GM21825 (cell line): ENCODE data around the gene ZBTB12.
"Not testable (repeated sequence)": the region's sequence is repeated elsewhere in the genome, so short reads cannot be mapped to it uniquely, and the experiment has no call there.

ENCODE experiments used
- ATAC-seq: cut with Tn5 transposase; IDR thresholded peaks from one replicate; pipeline ENCODE4 v1.9.1; 2021; ENCODE audit warnings: mild to moderate bottlenecking, moderate library complexity; ENCODE audit not compliant: unreplicated experiment

Gene ZBTB12, protein sequence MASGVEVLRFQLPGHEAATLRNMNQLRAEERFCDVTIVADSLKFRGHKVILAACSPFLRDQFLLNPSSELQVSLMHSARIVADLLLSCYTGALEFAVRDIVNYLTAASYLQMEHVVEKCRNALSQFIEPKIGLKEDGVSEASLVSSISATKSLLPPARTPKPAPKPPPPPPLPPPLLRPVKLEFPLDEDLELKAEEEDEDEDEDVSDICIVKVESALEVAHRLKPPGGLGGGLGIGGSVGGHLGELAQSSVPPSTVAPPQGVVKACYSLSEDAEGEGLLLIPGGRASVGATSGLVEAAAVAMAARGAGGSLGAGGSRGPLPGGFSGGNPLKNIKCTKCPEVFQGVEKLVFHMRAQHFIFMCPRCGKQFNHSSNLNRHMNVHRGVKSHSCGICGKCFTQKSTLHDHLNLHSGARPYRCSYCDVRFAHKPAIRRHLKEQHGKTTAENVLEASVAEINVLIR

DNA sequence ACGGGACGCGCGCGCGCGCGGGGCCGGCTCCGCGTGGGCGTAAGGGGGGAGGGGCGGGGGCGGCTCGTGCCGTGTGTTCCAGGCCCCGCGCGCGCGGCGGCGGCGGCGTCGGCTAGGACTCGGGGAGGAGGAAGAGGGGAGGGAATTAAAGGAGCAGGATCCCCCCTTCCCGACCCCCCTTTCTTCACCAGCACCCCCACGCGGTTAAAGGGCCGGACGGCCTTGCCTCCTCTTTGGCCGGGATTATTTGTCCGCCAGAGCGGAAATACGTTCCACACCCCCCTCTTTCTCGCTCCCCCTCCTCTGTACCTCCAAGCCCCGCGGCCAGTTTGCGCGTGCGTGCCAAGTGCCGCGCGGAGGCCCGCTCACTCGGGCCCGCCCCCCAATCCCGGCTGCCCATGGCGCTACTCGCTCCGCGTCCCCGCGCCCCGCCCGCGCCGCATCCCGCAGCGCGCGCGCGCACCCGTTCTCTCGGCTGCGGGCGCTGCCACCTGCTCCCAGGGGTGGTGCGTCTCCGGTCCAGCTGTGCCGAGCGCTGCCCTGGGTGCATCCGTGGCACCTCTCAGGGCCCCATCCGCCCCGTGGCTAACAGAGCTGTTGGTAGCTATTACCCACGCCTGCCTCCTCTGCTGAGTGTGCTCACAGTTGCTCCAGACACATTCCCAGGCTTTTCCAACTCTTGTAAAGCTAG, at the start of gene ZBTB12:
TSS of gene ZBTB12 (minus strand) at position 134 of the 691 bp plus-strand sequence. CDS start 781 bp downstream, outside the sequence.
- ATAC-seq, result peak; percentile 46

DNA sequence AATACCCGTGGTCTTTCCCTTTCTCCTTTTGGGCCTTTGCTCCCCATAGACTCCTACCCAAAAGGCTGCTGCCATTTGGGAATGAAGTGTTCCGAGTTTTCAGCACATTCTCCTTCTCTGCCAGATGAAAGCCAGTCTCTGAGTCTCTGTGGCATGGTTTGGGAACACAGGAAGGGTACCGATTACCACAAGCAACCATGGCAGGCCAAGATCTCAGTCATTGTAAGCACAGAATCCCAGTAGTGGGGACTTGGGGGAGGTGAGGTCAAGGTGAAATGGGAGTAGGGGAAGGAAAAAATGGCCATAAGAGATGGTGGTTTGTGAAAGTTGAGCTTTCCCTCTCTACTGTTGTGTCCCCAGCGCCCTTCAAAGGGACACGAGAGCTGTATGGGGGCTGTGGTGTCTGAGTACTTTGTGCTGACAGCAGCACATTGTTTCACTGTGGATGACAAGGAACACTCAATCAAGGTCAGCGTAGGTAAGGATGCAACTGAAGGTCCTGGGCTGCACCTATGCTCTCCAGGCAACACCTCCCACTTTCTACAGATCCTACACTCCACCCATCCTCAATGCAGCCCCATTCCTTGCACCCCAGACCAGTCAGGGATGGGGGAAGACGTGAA, 48.2 kb upstream of the ZBTB12 start:
- ATAC-seq, result no peak

DNA sequence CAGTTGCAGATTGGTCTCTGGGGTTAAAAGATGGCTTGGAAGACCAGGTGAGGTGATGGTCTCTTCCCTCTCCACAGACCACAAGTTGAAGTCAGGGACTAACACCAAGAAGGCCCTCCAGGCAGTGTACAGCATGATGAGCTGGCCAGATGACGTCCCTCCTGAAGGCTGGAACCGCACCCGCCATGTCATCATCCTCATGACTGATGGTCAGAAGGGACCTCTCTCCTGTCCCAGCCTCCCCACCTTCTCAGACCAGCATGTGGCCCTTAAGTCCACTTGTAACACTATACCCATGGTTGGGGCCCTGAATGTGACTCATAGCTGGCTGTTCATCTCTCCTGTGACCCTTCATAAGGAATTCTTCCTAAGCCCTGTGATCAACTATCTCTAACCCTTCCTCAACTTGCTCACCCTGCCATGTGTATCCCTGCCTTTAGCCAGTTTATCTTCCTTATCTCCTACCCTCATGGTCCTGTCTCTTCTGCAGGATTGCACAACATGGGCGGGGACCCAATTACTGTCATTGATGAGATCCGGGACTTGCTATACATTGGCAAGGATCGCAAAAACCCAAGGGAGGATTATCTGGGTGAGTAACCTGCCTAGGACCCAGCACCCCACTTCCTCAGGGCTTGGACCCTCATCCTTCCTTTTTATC, 47.0 kb upstream of the ZBTB12 start:
- ATAC-seq, result no peak

DNA sequence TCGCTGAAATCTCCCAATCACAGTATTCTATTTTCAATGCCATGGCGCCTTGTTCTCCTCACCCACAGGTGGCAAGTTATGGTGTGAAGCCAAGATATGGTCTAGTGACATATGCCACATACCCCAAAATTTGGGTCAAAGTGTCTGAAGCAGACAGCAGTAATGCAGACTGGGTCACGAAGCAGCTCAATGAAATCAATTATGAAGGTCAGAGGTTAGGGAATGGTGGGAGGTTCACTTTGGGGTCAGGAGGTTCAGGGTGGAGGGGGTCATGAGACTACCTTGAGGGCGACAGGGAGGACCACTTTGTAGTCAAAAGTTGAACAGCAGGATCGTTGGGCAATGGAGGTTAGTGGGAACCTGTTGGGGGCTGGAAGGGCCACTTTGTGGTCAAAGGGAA, 46.4 kb upstream of the ZBTB12 start:
- no peak for ATAC-seq

DNA sequence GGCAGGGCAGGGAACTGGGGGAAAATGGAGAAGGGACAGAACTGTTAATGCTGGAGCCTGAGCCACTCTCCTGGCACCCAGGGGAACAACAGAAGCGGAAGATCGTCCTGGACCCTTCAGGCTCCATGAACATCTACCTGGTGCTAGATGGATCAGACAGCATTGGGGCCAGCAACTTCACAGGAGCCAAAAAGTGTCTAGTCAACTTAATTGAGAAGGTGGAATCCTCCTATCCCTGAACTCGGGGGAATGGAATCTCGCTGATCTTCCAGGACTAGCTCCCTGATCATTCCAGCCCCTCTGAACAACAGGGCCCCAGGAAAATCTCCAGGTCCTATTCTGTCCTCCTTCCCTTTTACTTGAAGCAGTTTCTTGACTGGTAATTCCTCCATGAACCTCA, 46.0 kb upstream of the ZBTB12 start:
- ATAC-seq, result no peak

DNA sequence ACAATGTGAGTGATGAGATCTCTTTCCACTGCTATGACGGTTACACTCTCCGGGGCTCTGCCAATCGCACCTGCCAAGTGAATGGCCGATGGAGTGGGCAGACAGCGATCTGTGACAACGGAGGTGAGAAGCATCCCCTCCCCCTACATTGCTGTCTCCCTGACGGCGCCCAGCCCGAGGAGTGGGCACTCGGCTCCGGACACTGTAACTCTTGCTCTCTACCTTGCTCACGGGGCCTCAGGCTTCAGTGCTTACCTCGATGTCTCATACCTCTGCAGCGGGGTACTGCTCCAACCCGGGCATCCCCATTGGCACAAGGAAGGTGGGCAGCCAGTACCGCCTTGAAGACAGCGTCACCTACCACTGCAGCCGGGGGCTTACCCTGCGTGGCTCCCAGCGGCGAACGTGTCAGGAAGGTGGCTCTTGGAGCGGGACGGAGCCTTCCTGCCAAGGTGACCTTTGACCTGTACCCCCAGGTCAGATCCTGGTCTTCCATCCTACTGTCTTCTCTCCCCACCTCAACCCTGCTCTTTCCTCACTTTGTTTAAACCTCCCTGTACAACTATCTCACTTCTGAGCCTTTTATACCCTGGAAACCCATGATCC, 45.3 kb upstream of the ZBTB12 start:
- no peak for ATAC-seq

DNA sequence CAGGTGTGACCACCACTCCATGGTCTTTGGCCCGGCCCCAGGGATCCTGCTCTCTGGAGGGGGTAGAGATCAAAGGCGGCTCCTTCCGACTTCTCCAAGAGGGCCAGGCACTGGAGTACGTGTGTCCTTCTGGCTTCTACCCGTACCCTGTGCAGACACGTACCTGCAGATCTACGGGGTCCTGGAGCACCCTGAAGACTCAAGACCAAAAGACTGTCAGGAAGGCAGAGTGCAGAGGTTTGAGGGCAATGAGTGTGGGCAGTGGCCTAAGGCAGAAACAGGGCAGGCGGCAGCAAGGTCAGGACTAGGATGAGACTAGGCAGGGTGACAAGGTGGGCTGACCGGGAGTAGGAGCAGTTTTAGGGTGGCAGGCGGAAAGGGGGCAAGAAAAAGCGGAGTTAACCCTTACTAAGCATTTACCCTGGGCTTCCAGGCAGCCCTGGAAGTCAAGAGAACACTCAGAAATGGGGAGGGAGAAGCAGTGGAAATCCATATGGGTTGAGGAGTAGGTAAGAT, 44.5 kb upstream of the ZBTB12 start:
- ATAC-seq, result no peak

DNA sequence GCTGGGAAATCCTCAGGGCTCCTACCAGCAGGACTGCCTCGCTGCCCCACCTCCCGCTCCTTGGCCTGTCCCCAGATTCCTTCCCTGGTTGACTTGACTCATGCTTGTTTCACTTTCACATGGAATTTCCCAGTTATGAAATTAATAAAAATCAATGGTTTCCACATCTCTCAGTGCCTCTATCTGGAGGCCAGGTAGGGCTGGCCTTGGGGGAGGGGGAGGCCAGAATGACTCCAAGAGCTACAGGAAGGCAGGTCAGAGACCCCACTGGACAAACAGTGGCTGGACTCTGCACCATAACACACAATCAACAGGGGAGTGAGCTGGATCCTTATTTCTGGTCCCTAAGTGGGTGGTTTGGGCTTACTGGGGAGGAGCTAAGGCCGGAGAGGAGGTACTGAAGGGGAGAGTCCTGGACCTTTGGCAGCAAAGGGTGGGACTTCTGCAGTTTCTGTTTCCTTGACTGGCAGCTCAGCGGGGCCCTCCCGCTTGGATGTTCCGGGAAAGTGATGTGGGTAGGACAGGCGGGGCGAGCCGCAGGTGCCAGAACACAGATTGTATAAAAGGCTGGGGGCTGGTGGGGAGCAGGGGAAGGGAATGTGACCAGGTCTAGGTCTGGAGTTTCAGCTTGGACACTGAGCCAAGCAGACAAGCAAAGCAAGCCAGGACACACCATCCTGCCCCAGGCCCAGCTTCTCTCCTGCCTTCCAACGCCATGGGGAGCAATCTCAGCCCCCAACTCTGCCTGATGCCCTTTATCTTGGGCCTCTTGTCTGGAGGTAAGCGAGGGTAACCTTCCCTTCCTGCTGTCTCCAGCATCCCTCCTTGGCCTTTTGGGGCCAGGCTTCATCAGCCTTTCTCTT, 43.9 kb upstream of the ZBTB12 start, which contains the start of gene CFB:
TSS of gene CFB (plus strand) at position 589 of the 863 bp plus-strand sequence. CDS start at position 716, 127 bp downstream.
- no peak for ATAC-seq

DNA sequence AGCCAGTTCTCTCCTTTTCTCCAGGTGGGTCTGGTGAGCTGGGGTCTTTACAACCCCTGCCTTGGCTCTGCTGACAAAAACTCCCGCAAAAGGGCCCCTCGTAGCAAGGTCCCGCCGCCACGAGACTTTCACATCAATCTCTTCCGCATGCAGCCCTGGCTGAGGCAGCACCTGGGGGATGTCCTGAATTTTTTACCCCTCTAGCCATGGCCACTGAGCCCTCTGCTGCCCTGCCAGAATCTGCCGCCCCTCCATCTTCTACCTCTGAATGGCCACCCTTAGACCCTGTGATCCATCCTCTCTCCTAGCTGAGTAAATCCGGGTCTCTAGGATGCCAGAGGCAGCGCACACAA, 43.2 kb upstream of the ZBTB12 start:
- no peak for ATAC-seq

DNA sequence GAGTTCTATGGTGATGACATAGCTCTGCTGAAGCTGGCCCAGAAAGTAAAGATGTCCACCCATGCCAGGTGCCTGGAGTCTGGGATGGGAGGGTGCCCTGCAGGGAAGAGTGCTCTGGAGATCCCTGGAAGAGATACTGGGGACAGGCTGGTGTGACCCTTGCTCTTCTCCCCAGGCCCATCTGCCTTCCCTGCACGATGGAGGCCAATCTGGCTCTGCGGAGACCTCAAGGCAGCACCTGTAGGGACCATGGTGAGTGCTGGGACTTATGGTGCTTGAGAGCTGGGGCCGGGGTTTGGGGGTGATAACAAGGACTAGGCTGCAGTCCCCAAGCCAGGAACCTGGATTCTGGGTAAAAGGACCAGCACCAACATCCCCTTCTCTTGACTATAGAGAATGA, 41.9 kb upstream of the ZBTB12 start:
- no peak for ATAC-seq

DNA sequence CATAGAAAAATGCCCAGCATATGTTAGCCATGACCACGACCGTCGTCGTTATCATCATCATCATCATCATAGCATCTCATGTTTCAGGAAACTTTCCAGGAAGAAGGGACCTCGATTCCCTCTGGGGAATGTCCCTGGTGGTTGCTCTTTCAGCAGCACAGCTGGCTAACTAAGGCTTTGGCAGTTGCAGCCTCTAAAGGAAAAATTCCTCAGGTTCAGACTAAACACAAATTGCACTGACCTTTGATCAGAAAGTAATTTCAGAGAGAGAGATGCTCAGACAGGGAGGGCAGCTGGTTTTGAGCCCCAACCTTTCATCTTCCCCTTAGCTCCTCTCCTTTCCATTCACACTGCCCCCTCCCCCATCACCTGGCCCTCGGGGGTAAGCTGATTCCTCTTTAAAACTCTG, 38.4 kb upstream of the ZBTB12 start:
- no peak for ATAC-seq

DNA sequence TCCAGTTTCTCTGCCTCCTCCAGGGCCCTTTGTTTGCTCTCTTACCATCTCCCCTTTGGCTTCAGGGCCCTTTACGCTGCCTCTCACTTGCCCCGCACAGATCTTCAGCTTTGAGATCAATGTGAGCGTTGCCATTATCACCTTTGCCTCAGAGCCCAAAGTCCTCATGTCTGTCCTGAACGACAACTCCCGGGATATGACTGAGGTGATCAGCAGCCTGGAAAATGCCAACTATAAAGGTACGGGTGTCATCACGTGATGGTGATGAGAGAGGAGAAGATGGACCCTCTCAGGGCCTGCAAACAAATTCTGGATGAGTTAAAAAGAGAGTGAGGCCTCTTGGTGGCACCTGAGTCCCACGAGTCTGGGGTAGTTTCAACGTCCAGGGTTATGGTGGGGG, 33.9 kb upstream of the ZBTB12 start:
- ATAC-seq, result no peak

DNA sequence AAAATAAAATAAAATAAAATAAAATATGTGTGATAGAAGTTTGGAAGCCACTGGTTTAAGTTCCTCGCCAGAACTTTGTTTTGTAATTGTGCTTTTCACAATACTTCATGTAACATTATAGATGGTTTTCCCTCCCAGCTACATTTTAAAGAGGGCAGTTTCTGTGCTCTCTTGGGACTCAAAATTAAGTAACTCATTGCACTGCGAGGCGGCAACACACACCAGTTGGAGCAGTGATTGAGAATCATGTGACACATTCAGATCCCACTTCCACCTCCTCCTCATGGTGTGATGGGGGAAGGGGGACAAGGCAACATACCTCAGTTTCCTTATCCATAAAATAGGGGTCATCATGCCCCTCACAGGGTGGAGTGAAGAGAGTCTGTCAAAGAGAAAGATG, 33.1 kb upstream of the ZBTB12 start:
- no peak for ATAC-seq

DNA sequence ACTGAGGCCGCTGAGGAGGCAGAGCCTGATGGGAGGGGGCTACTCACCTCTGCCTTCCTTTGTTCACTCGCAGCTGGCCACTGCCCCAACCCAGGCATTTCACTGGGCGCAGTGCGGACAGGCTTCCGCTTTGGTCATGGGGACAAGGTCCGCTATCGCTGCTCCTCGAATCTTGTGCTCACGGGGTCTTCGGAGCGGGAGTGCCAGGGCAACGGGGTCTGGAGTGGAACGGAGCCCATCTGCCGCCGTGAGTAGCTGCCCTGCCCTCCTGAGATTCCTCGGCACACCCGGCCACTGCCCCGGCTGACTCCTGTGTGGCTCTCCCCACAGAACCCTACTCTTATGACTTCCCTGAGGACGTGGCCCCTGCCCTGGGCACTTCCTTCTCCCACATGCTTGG, 31.7 kb upstream of the ZBTB12 start:
- ATAC-seq, result no peak

DNA sequence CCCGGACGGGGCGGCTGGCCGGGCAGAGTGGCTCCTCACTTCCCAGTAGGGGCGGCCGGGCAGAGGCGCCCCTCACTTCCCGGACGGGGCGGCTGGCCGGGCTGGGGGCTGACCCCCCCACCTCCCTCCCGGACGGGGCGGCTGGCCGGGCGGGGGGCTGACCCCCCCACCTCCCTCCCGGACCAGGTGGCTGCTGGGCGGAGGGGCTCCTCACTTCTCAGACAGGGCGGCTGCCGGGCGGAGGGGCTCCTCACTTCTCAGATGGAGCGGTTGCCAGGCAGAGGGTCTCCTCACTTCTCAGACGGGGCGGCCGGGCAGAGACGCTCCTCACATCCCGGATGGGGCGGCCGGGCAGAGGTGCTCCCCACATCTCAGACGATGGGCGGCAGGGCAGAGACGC, 30.3 kb upstream of the ZBTB12 start:
- ATAC-seq, result not testable (repeated sequence)

DNA sequence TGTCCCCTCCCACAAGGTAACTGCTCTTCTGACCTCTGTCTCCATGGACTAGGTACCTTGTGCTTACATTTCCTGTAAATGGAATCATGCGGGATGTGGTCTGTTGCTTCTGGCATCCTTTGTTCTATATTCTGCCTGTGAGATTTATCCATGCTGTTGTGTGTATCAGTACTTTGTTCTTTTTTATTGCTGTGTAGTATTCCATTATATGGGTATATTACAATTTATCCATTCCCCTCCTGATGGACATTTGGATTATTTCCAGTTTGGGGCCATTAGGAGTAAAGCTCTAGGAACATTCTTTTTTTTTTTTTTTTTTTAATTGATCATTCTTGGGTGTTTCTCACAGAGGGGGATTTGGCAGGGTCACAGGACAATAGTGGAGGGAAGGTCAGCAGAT, 29.1 kb upstream of the ZBTB12 start:
- ATAC-seq, result no peak

DNA sequence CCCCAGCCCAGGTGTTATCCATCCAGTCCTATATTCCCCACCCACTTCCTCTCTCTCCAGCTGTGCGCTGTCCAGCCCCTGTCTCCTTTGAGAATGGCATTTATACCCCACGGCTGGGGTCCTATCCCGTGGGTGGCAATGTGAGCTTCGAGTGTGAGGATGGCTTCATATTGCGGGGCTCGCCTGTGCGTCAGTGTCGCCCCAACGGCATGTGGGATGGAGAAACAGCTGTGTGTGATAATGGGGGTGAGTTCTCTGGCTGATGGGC, 26.7 kb upstream of the ZBTB12 start:
- no peak for ATAC-seq

DNA sequence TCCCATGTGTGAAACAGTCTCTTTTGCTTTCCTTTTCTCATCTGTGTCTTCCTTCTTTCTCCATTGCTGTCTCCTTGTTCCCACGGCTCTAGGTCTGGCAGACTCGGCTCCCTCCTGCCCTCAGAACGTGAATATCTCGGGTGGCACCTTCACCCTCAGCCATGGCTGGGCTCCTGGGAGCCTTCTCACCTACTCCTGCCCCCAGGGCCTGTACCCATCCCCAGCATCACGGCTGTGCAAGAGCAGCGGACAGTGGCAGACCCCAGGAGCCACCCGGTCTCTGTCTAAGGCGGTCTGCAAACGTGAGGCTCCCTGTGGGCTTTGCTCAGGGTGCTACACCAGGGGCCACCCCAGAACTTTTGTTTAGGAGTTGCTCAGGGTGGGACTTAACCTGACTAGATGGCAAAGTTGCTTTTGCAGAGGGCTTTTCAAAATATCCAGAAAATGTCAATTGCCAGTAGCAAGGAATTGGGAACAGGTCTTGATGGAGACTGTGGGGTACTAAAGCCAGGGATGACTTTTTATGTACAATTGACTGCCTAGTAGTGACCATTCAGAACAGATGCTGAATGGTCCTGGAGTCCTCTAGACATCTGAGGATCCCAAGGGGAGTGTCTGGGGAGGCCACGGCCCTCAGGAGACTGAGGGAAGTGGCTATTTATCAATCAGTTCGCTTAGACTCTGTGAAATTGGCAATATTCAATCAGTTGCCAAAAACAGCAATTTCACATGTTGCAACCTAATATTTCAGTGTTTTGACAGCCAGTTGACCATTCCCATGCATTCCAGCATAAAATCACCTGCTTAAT, 26.2 kb upstream of the ZBTB12 start:
- no peak for ATAC-seq

DNA sequence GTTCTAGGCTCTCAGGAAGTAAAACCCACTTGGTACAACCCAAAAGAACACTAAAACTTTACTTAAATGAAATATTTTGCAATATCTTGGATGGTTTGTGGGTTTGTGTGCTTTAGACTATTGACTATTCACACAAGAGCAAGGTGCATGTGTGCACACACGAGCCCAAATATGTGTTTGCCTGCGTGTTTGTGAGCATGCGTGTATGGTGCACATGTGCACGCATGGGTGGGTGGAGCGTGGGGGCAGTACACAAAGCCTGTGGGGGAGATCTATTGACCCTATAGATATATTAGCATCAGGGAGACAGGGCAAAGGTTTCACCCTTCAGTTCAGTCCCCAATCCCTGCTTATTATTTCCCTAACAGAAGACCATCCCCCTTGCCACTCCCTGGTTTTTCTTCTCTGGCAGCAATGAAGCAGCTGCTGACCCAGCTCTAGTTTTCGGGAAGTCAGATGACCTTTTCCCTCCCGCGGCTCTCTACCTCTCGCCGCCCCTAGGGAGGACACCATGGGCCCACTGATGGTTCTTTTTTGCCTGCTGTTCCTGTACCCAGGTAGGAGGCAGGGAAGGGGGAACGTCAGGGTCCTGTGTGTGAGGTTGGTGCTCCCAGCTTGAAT, 25.5 kb upstream of the ZBTB12 start, which contains the start of gene C2:
TSS of gene C2 (plus strand) at position 476 of the 621 bp plus-strand sequence. CDS start at position 512, 36 bp downstream.
- no peak for ATAC-seq
